GM18526 (cell line): Measurements from ENCODE around the gene AGPAT2.

Source experiments
- POLR2A ChIP-seq: IDR thresholded peaks from 3 replicates; pipeline ENCODE4 v1.6.1; 2011; ENCODE audit not compliant: insufficient read length; ENCODE audit errors: extremely low read depth

Gene AGPAT2

GRCh38 chr9:136697146-136697820 is 10.0 kb upstream of the AGPAT2 start:
- TF ChIP-seq POLR2A = no peak

- no peak for TF ChIP-seq POLR2A
These were observed 9.2 kb upstream of the AGPAT2 start for GRCh38 chr9:136696502-136696901.

GRCh38 chr9:136695955-136696354 is 8.7 kb upstream of the AGPAT2 start:
- TF ChIP-seq POLR2A = no peak

GRCh38 chr9:136695435-136695895 is 8.2 kb upstream of the AGPAT2 start:
- TF ChIP-seq POLR2A = no peak

GRCh38 chr9:136694872-136695247 is 7.6 kb upstream of the AGPAT2 start:
- no peak for TF ChIP-seq POLR2A

- no peak for TF ChIP-seq POLR2A
These were observed 7.1 kb upstream of the AGPAT2 start for GRCh38 chr9:136694163-136694871.

GRCh38 chr9:136693490-136694162 is 6.4 kb upstream of the AGPAT2 start:
- TF ChIP-seq POLR2A = no peak

GRCh38 chr9:136693135-136693489 is 5.9 kb upstream of the AGPAT2 start:
- no peak for TF ChIP-seq POLR2A

- TF ChIP-seq POLR2A = no peak
These were observed 5.2 kb upstream of the AGPAT2 start for GRCh38 chr9:136692185-136693134.

- no peak for TF ChIP-seq POLR2A
These were observed 4.3 kb upstream of the AGPAT2 start for GRCh38 chr9:136691316-136692184.

GRCh38 chr9:136690806-136691261 is 3.6 kb upstream of the AGPAT2 start:
- TF ChIP-seq POLR2A = no peak

GRCh38 chr9:136690104-136690805 is 3.0 kb upstream of the AGPAT2 start:
- TF ChIP-seq POLR2A = no peak

- no peak for TF ChIP-seq POLR2A
These were observed 1.8 kb upstream of the AGPAT2 start for GRCh38 chr9:136689108-136689460.
